ENCODE results near the gene OR6F1. TPM values are rescaled to one million over a fixed set of nuclear protein-coding genes. Genes with fewer than 3 reads are reported as not detected.
"Not testable (repeated sequence)": the region's sequence is repeated elsewhere in the genome, so short reads cannot be mapped to it uniquely, and the experiment has no call there.

The OR6F1 gene
- total RNA-seq (not detected), polyA plus RNA-seq (not detected)
- long read RNA-seq, donor 1: 0 reads
- long read RNA-seq, donor 2: 0 reads
- long read RNA-seq, donor 3: 0 reads
- long read RNA-seq, donor 4: 0 reads
- long read RNA-seq, donor 5: 0 reads
- long read RNA-seq, donor 6: 0 reads
- long read RNA-seq, donor 7: 0 reads
- long read RNA-seq, donor 8: 0 reads
- long read RNA-seq, donor 9: 0 reads
- long read RNA-seq, donor 10: 0 reads

DNA sequence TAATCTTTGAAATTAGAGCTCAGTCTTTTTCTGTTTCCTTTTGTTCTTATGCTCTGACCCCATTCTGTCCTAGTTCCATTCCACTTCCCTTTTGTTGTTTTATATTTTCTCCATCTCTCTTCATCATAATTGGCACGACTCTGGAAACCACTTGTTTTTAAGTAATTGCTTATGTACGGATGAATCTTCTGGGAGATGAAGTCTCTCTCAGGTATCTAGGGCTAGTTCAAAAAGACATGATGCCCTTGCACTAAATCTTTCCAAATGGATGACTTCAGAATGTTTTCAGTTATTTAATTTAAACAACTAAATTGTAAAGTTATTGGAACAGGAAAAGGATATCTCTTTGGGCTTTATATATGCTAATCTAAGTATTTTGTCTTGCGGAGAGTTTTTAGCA lies at the start of gene OR6F1:
OR6F1 (minus strand) TSS at position 101 of the 400 bp plus-strand sequence. CDS start 3,891 bp downstream, outside the sequence.
- Histone ChIP-seq H3K4me1 (replicated peaks in 1 of 2) (no peaks in the 10 kb centered on the region), H3K9me3 (replicated peaks in 1 of 3) (peaks cover 0 to under 1% (median 0%) of the 10 kb centered on the region in 3 donors), H3K27ac (no peak within 1 kb of the TSS), H3K4me3 (no peak within 1 kb of the TSS), H3K36me3 (replicated peaks in 1 of 2) (no peaks in the 10 kb centered on the region), H3K27me3 (no peaks in the 10 kb centered on the region)
- no peak for DNase-seq
- TF ChIP-seq POLR2A (IDR thresholded peaks at IDR 0.05): no peak
- TF ChIP-seq, protein P1, sequence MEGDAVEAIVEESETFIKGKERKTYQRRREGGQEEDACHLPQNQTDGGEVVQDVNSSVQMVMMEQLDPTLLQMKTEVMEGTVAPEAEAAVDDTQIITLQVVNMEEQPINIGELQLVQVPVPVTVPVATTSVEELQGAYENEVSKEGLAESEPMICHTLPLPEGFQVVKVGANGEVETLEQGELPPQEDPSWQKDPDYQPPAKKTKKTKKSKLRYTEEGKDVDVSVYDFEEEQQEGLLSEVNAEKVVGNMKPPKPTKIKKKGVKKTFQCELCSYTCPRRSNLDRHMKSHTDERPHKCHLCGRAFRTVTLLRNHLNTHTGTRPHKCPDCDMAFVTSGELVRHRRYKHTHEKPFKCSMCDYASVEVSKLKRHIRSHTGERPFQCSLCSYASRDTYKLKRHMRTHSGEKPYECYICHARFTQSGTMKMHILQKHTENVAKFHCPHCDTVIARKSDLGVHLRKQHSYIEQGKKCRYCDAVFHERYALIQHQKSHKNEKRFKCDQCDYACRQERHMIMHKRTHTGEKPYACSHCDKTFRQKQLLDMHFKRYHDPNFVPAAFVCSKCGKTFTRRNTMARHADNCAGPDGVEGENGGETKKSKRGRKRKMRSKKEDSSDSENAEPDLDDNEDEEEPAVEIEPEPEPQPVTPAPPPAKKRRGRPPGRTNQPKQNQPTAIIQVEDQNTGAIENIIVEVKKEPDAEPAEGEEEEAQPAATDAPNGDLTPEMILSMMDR (IDR thresholded peaks at IDR 0.05): no peak
- 73 to 81% (median 77%) methylated on average over 3 of the region's 3 CpGs for WGBS, 4 donors
- intact Hi-C loops (cut with DNase I): no loop called here

DNA sequence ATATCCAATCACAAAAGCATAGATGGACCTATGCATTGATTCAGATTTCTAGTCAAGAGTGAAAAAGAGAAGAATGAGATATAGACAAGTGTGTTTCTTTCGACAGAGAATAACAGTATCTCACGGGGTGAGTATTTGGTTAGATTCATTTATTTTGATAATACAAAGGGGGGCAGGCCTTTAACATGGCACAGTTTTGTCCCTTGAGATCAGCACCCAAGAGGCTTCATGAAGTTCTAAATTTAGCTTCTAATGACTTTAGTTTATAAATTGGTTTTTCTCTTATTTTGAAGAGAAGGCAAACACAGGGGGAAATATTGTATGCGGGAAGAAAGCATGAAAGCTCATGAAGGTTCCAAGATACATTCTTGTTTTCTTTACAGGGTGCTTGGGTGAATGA lies 44.0 kb upstream of the OR6F1 start, which contains the start of gene OR1C1:
OR1C1 (minus strand) TSS at position 101 of the 400 bp plus-strand sequence. CDS start 2,150 bp downstream, outside the sequence.
- intact Hi-C loops (cut with DNase I): no loop called here

DNA sequence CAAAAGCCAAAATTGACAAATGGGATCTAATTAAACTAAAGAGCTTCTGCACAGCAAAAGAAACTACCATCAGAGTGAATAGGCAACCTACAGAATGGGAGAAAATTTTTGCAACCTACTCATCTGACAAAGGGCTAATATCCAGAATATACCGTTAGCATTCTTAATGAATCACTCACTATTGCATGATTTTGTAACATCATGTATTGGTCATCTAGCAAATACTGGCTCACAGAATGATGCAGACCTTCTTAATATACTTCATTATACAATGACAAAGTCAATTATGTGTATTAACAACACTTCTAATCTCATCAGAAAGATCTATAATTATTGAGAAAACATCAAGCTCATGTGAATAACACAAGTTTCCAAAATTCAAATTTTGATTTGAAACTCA lies 37.9 kb upstream of the OR6F1 start:
- WGBS, 4 donors: 82 to 93% (median 87%) methylated on average over 1 of the region's 1 CpG
- H3K4me1 ChIP-seq (replicated peaks in 1 of 2); H3K27ac ChIP-seq; H3K4me3 ChIP-seq; H3K9me3 ChIP-seq (replicated peaks in 1 of 3); intact Hi-C loops (cut with DNase I); H3K36me3 ChIP-seq (replicated peaks in 1 of 2); DNase-seq; H3K27me3 ChIP-seq: not testable (repeated sequence)

More for the DNA sequence above, 44.0 kb upstream of the OR6F1 start, which contains the start of gene OR1C1:
- DNase-seq: no peak
- Histone ChIP-seq H3K27ac (no peak within 1 kb of the TSS), H3K9me3 (replicated peaks in 1 of 3) (no peaks in the 10 kb centered on the region), H3K27me3 (no peaks in the 10 kb centered on the region), H3K4me1 (replicated peaks in 1 of 2) (no peaks in the 10 kb centered on the region), H3K4me3 (no peak within 1 kb of the TSS), H3K36me3 (replicated peaks in 1 of 2) (no peaks in the 10 kb centered on the region)
- TF ChIP-seq POLR2A (IDR thresholded peaks at IDR 0.05): no peak
- TF ChIP-seq, protein P1 (IDR thresholded peaks at IDR 0.05): no peak
- WGBS, 4 donors: 83 to 87% (median 85%) methylated on average over 3 of the region's 3 CpGs

DNA sequence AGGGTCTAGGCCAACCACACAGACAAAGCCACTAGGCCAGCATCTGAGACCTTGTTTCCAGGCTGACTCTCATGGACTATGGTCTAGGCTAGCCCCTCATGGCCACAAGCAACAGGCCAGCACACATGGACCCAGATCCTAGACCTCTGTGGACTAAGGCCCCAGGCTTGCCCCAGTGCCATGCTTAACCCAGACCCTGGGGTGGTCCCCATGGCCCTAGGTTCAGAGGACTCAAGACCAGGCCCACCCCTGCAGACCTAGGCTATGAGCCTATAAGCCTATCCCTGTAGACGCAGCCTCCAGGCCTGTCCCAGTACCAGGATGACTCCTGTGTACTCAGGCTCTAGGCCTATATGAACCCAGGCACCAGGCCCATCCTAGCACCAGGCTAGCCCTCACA lies 33.4 kb upstream of the OR6F1 start:
- no peak for DNase-seq
- TF ChIP-seq, protein P1 (IDR thresholded peaks at IDR 0.05): no peak
- no peak for TF ChIP-seq POLR2A (IDR thresholded peaks at IDR 0.05)
- 70 to 100% (median 77%) methylated on average over 1 of the region's 1 CpG; no CpG with 5 or more reads in 1 of the 4 donors for WGBS, 4 donors
- Histone ChIP-seq H3K36me3 (replicated peaks in 1 of 2) (no peaks in the 10 kb centered on the region), H3K4me3 (no peak overlapping the region), H3K27me3 (no peaks in the 10 kb centered on the region), H3K4me1 (replicated peaks in 1 of 2) (no peaks in the 10 kb centered on the region), H3K9me3 (replicated peaks in 1 of 3) (peaks cover 0 to 7% (median 0%) of the 10 kb centered on the region in 3 donors), H3K27ac (no peak overlapping the region)
- intact Hi-C loops (cut with DNase I): no loop called here

DNA sequence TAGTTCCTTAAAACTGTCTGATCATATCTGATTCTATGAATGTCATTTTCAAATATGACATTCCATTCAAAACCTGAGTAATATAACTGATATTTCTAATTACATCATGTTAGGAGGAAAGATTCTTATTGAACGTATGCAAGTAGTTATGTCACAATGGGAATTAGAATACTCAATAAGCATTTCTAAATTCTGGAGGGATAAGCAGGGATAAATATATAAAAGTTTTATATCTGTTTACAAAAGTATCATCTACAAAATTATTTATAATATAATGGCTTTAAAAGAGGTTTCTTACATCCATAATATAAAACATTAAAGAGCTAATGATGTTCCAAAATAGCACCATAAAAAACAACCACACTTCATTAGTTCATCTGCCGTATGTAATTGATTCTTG lies 31.6 kb upstream of the OR6F1 start, which contains the start of gene OR14A2:
OR14A2 (minus strand) TSS at position 101 of the 400 bp plus-strand sequence.
- H3K27me3 ChIP-seq: no peaks in the 10 kb centered on the region
- intact Hi-C loops (cut with DNase I): no loop called here
- no peak for DNase-seq
- TF ChIP-seq, protein P1 (IDR thresholded peaks at IDR 0.05): no peak
- TF ChIP-seq POLR2A (IDR thresholded peaks at IDR 0.05): no peak
- no peaks in the 10 kb centered on the region for H3K36me3 ChIP-seq (replicated peaks in 1 of 2)
- peaks cover 0 to 7% (median 0%) of the 10 kb centered on the region in 3 donors for H3K9me3 ChIP-seq (replicated peaks in 1 of 3)
- H3K27ac ChIP-seq: no peak within 1 kb of the TSS
- WGBS, 4 donors: 74 to 84% (median 79%) methylated on average over 2 of the region's 2 CpGs
- no peak within 1 kb of the TSS for H3K4me3 ChIP-seq
- H3K4me1 ChIP-seq (replicated peaks in 1 of 2): no peaks in the 10 kb centered on the region
